GM23248 (cell line): Measurements from ENCODE around the gene PDSS1. TPM values are rescaled to one million over a fixed set of nuclear protein-coding genes. Genes with fewer than 3 reads are reported as not detected.

Experiments
- DNase-seq: peaks from one replicate; pipeline ENCODE4 v3.0.0-alpha.2; 2015
- H2AFZ ChIP-seq: fragments of 200-600 bp; sonication (generic); 2 replicates; pipeline ENCODE4 v1.6.1; 2016; ENCODE audit warnings: antibody characterized with exemption
- H3F3A ChIP-seq: fragments of 200-600 bp; sonication (generic); 2 replicates; pipeline ENCODE4 v1.6.1; 2016; ENCODE audit warnings: mild to moderate bottlenecking, antibody characterized with exemption, mixed run types; ENCODE audit not compliant: insufficient read depth
- H3K27ac ChIP-seq: fragments of 200-600 bp; sonication (generic); 2 replicates; pipeline ENCODE4 v1.5.1; 2016; ENCODE audit warnings: mild to moderate bottlenecking
- H3K27me3 ChIP-seq: fragments of 200-600 bp; sonication (generic); replicated peaks from 2 replicates; pipeline ENCODE4 v1.6.1; 2016; ENCODE audit warnings: mild to moderate bottlenecking; ENCODE audit not compliant: insufficient read depth
- H3K36me3 ChIP-seq: fragments of 200-600 bp; sonication (generic); 2 replicates; pipeline ENCODE4 v1.6.1; 2016; ENCODE audit warnings: low read depth, mild to moderate bottlenecking
- H3K4me1 ChIP-seq: fragments of 200-600 bp; sonication (generic); 2 replicates; pipeline ENCODE4 v1.6.1; 2016; ENCODE audit warnings: mild to moderate bottlenecking; ENCODE audit not compliant: insufficient read depth
- H3K4me2 ChIP-seq: fragments of 200-600 bp; sonication (generic); one replicate; pipeline ENCODE4 v1.6.1; 2016; ENCODE audit warnings: mild to moderate bottlenecking; ENCODE audit not compliant: unreplicated experiment
- H3K4me3 ChIP-seq: fragments of 200-600 bp; sonication (generic); 2 replicates; pipeline ENCODE4 v1.5.1; 2016; ENCODE audit warnings: mild to moderate bottlenecking
- H3K79me2 ChIP-seq: fragments of 200-600 bp; sonication (generic); 2 replicates; pipeline ENCODE4 v1.6.1; 2016; ENCODE audit warnings: mild to moderate bottlenecking; ENCODE audit not compliant: insufficient read depth
- H3K9ac ChIP-seq: fragments of 200-600 bp; sonication (generic); 2 replicates; pipeline ENCODE4 v1.6.1; 2016; ENCODE audit warnings: mild to moderate bottlenecking
- H3K9me2 ChIP-seq: fragments of 200-600 bp; sonication (generic); 2 replicates; pipeline ENCODE4 v1.6.1; 2016; ENCODE audit warnings: mixed run types, mild to moderate bottlenecking, moderate library complexity; ENCODE audit not compliant: insufficient read depth
- H3K9me3 ChIP-seq: fragments of 200-600 bp; sonication (generic); one replicate; pipeline ENCODE4 v1.6.1; 2017; ENCODE audit warnings: low read depth
- H4K20me1 ChIP-seq: fragments of 200-600 bp; sonication (generic); 2 replicates; pipeline ENCODE4 v1.6.0; 2016; ENCODE audit not compliant: insufficient read depth
- EZH2 ChIP-seq: fragments of 200-600 bp; sonication (generic); IDR thresholded peaks from 2 replicates; pipeline ENCODE4 v1.6.1; 2018; ENCODE audit warnings: antibody characterized with exemption, mild to moderate bottlenecking; ENCODE audit not compliant: insufficient read depth, poor library complexity, severe bottlenecking
- EZH2phosphoT487 ChIP-seq: fragments of 200-600 bp; sonication (generic); IDR thresholded peaks from 2 replicates; pipeline ENCODE4 v1.6.1; 2018; ENCODE audit warnings: antibody characterized with exemption, moderate library complexity, mild to moderate bottlenecking, low read depth; ENCODE audit not compliant: insufficient read depth
- WGBS, 2 experiments: methylation state at CpG; one replicate each; pipeline ENCODE4 v1.1.6; 2015 to 2017; ENCODE audit warnings: low lambda C conversion rate in 2 of 2, low coverage in 1 of 2; ENCODE audit errors: missing lambda C conversion rate in 2 of 2; 5-methylcytosine and 5-hydroxymethylcytosine counted together
- in situ Hi-C: fragments of 300-500 bp; cut with MboI; formaldehyde crosslinking; loops from 2 replicates; pipeline ENCODE4 v1.15.0; 2020
- polyA plus RNA-seq: library from polyadenylated mRNA; unstranded; fragments of >200 nt; fragmentation: Nextera tagmentation; extraction: Ambion mirVana; gene quantifications from 2 replicates; pipeline ENCODE4 v1.2.1, GENCODE V29; 2016
- total RNA-seq: library from RNA; depleted of rRNA; stranded (reverse); fragments of >200 nt; shearing (Covaris generic); gene quantifications from 2 replicates; pipeline ENCODE4 v1.2.3, GENCODE V29; 2014

The PDSS1 gene
- total and polyA plus RNA-seq, 2 experiments from 2014 or later, result 5.1 to 7.2 TPM

DNA sequence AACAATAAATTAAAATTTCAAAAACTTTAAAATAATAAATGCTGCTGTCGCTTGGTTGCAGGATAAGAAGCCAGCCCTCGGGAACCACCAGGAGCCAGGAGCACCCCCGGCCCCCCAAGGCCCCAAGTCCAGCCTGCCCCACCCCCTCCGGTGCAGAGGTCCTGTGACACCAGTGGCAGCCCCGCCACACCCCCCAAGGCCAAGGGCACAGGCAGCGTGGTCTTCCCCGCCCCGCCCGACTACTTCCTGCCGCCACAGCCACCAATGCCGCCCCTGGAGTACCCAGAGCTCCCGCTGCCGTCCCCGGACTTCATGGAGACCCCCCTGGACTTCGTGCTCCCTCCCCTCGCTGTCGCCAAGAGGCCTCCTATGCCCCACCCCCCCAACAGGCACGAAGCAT lies 44.5 kb upstream of the PDSS1 start:
- no peaks in the 10 kb centered on the region for H3K4me1 ChIP-seq
- H3F3A ChIP-seq, result no peaks in the 10 kb centered on the region
- WGBS, 2 experiments, result 38 to 73% methylated on average over 1 to 18 of the region's 18 CpGs
- H3K9me2 ChIP-seq, result no peaks in the 10 kb centered on the region
- H3K4me2 ChIP-seq, result no peak overlapping the region
- H2AFZ ChIP-seq, result no peak overlapping the region
- in situ Hi-C loops, result no loop called here
- no peaks in the 10 kb centered on the region for H3K36me3 ChIP-seq
- DNase-seq, result no peak
- H3K9me3 ChIP-seq, result no peaks in the 10 kb centered on the region
- TF ChIP-seq EZH2, result no peak
- TF ChIP-seq EZH2phosphoT487, result no peak
- no peak overlapping the region for H3K9ac ChIP-seq
- no peaks in the 10 kb centered on the region for H4K20me1 ChIP-seq
- no peak overlapping the region for H3K27ac ChIP-seq
- H3K4me3 ChIP-seq, result no peak overlapping the region
- no peaks in the 10 kb centered on the region for H3K79me2 ChIP-seq
- no peaks in the 10 kb centered on the region; the same call in 1 of the 2 replicates for H3K27me3 ChIP-seq

- Histone ChIP-seq H4K20me1 (no peaks in the 10 kb centered on the region), H3K36me3 (no peaks in the 10 kb centered on the region), H3F3A (no peaks in the 10 kb centered on the region), H3K4me1 (no peaks in the 10 kb centered on the region), H2AFZ (no peak overlapping the region), H3K4me2 (no peak overlapping the region), H3K9me2 (no peaks in the 10 kb centered on the region), H3K27ac (no peak overlapping the region), H3K79me2 (no peaks in the 10 kb centered on the region), H3K4me3 (no peak overlapping the region), H3K27me3 (peaks cover 5% of the 10 kb centered on the region; the same call in 1 of the 2 replicates), H3K9ac (no peak overlapping the region), H3K9me3 (no peaks in the 10 kb centered on the region)
- in situ Hi-C loops, result no loop called here
- DNase-seq, result no peak
- WGBS, 2 experiments, result 82 to 87% methylated on average over 1 of the region's 1 CpG
- no peak for TF ChIP-seq EZH2
- TF ChIP-seq EZH2phosphoT487, result no peak
These were observed 41.8 kb upstream of the PDSS1 start for GRCh38 chr10:26655746-26656145.

- H3K4me1 ChIP-seq, result no peaks in the 10 kb centered on the region
- in situ Hi-C loops, result no loop called here
- no peak overlapping the region for H2AFZ ChIP-seq
- no peak overlapping the region for H3K9ac ChIP-seq
- H3K27ac ChIP-seq, result no peak overlapping the region
- H3K36me3 ChIP-seq, result no peaks in the 10 kb centered on the region
- peaks cover 5% of the 10 kb centered on the region; the same call in 1 of the 2 replicates for H3K27me3 ChIP-seq
- H3K79me2 ChIP-seq, result no peaks in the 10 kb centered on the region
- H3K9me2 ChIP-seq, result no peaks in the 10 kb centered on the region
- no peak overlapping the region for H3K4me2 ChIP-seq
- H3K9me3 ChIP-seq, result no peaks in the 10 kb centered on the region
- H3K4me3 ChIP-seq, result no peak overlapping the region
- no peaks in the 10 kb centered on the region for H3F3A ChIP-seq
- no peak for TF ChIP-seq EZH2phosphoT487
- WGBS, 2 experiments, result 26 to 32% methylated on average over 2 of the region's 2 CpGs
- no peaks in the 10 kb centered on the region for H4K20me1 ChIP-seq
- no peak for DNase-seq
These were observed 34.6 kb upstream of the PDSS1 start for GRCh38 chr10:26662864-26663263.

DNA sequence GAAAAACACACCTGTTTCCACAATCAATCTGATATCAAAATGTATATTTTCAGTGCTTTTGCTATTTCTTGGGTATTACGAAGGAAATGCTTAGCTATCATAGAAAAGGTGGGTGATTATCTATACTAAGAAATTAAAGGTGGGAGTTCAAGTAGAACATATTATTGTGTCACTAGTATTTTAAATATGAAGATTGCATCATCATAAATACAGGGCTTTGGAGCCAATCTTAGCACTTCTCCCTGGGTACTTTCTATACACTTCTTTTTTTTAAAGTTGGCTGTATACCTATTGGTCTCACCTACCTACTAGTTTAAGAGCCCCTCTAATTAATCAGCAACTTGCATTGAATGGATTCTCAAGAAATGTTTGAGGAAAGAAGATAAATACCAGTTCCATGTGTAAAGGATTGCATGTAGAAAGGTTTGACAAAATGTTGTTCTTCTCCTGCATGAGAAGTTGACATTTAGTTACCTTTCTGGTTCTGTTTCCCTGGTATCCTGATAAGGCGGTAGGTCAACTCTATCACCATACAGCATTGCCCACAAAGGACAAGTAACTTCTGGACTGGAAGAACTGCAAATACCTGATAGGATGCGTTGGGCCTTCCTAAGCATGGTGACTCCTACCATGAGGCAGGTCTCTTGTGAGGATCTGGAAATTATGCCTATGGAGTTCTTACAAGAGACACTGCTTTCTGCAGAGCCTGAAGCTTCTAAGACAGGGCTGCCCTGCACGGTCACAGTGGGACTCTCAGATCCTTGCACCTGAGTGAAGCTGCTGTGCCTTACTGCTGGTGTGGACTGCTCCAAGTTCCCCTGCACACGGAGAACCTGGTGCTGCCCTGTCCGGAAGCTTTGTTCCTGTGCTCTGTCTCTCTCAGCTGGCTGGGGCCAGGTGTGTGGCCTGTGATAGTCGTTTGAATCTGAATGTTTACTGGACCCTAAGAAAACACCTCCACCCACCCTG lies 32.1 kb upstream of the PDSS1 start:
- TF ChIP-seq EZH2 (no peak), EZH2phosphoT487 (no peak)
- Histone ChIP-seq H3K4me3 (no peak overlapping the region), H3K9me2 (no peaks in the 10 kb centered on the region), H3K27ac (no peak overlapping the region), H4K20me1 (no peaks in the 10 kb centered on the region), H3K4me2 (no peak overlapping the region), H3K4me1 (no peaks in the 10 kb centered on the region), H3K27me3 (no peaks in the 10 kb centered on the region; the same call in 1 of the 2 replicates), H3K36me3 (no peaks in the 10 kb centered on the region), H2AFZ (no peak overlapping the region), H3K79me2 (no peaks in the 10 kb centered on the region), H3F3A (no peaks in the 10 kb centered on the region), H3K9ac (no peak overlapping the region), H3K9me3 (no peaks in the 10 kb centered on the region)
- no peak for DNase-seq
- WGBS, 2 experiments, result 41% methylated on average over 7 of the region's 7 CpGs
- in situ Hi-C loops, result no loop called here
